ENCODE measurements around the gene CCIN.

The CCIN gene

GRCh38 chr9:36145970-36146369 is 23.2 kb upstream of the CCIN start:
- DNase-seq (ENCODE audit: low read depth) = no peak
- TF ChIP-seq CTCF (IDR thresholded peaks at IDR 0.05; ENCODE audit: insufficient read depth, low read depth, low read length, missing control alignments) = no peak

GRCh38 chr9:36146651-36147050 is 22.5 kb upstream of the CCIN start:
- DNase-seq (ENCODE audit: low read depth) = no peak
- H3K4me3 ChIP-seq (ENCODE audit: low read depth, low read length) = no peak overlapping the region
- TF ChIP-seq CTCF (IDR thresholded peaks at IDR 0.05; ENCODE audit: insufficient read depth, low read depth, low read length, missing control alignments) = no peak

More at GRCh38 chr9:36145970-36146369, 23.2 kb upstream of the CCIN start:
- H3K4me3 ChIP-seq (ENCODE audit: low read depth, low read length) = no peak overlapping the region

GRCh38 chr9:36147441-36148175 is 21.6 kb upstream of the CCIN start:
- no peak overlapping the region for H3K4me3 ChIP-seq (ENCODE audit: low read depth, low read length)
- TF ChIP-seq CTCF (IDR thresholded peaks at IDR 0.05; ENCODE audit: insufficient read depth, low read depth, low read length, missing control alignments) = no peak

GRCh38 chr9:36148311-36149051 is 20.7 kb upstream of the CCIN start:
- peak; percentile 97 for DNase-seq (ENCODE audit: low read depth)
- TF ChIP-seq CTCF (IDR thresholded peaks at IDR 0.05; ENCODE audit: insufficient read depth, low read depth, low read length, missing control alignments) = no peak

More at GRCh38 chr9:36147441-36148175, 21.6 kb upstream of the CCIN start:
- DNase-seq (ENCODE audit: low read depth) = no peak

GRCh38 chr9:36149197-36149596 is 20.0 kb upstream of the CCIN start:
- DNase-seq (ENCODE audit: low read depth) = no peak
- TF ChIP-seq CTCF (IDR thresholded peaks at IDR 0.05; ENCODE audit: insufficient read depth, low read depth, low read length, missing control alignments) = no peak
- H3K4me3 ChIP-seq (ENCODE audit: low read depth, low read length) = no peak overlapping the region

More at GRCh38 chr9:36148311-36149051, 20.7 kb upstream of the CCIN start:
- H3K4me3 ChIP-seq (ENCODE audit: low read depth, low read length) = no peak overlapping the region

GRCh38 chr9:36150574-36151315 is 18.4 kb upstream of the CCIN start:
- TF ChIP-seq CTCF (IDR thresholded peaks at IDR 0.05; ENCODE audit: insufficient read depth, low read depth, low read length, missing control alignments) = no peak
- no peak overlapping the region for H3K4me3 ChIP-seq (ENCODE audit: low read depth, low read length)
- DNase-seq (ENCODE audit: low read depth) = no peak

Measured in GM12865 (cell line).